CD4-positive, alpha-beta memory T cell (primary cell): ENCODE data around the gene HTR2B. TPM values are rescaled to one million over a fixed set of nuclear protein-coding genes. Genes with fewer than 3 reads are reported as not detected.

Source experiments
- CTCF ChIA-PET: fragments of 350-600 bp; sonication (Branson Sonifier 250); formaldehyde crosslinking; loops from one replicate; lab custom pipeline; 2021; ENCODE audit warnings: inconsistent platforms; ENCODE audit not compliant: partially characterized antibody; lab: Charles Lee
- POLR2A ChIA-PET: fragments of 350-600 bp; sonication (Branson Sonifier 250); formaldehyde crosslinking; loops from one replicate; lab custom pipeline; 2021; ENCODE audit not compliant: partially characterized antibody; lab: Charles Lee
- DNase-seq, 5 donors: peaks; one replicate each; pipeline versions ENCODE4 v3.0.0 to v3.0.0-alpha.2; 2020 to 2022; ENCODE audit warnings: mixed read lengths in 1 of 5
- H3K27ac ChIP-seq: one replicate; pipeline ENCODE4 v1.7.0; 2013; ENCODE audit warnings: low read depth, low read length
- H3K27me3 ChIP-seq: 2 replicates; pipeline ENCODE4 v1.7.0; 2013; ENCODE audit warnings: mild to moderate bottlenecking, low read length, moderate library complexity; ENCODE audit not compliant: insufficient read depth
- H3K36me3 ChIP-seq: 2 replicates; pipeline ENCODE4 v1.7.0; 2013; ENCODE audit warnings: mild to moderate bottlenecking, low read length, moderate library complexity; ENCODE audit not compliant: insufficient read depth
- H3K4me1 ChIP-seq: 2 replicates; pipeline ENCODE4 v1.7.0; 2013; ENCODE audit warnings: mild to moderate bottlenecking, low read length, moderate library complexity; ENCODE audit not compliant: insufficient read depth
- H3K4me3 ChIP-seq, 2 donors: one replicate each; pipeline ENCODE4 v1.7.0; 2013; ENCODE audit warnings: low read length in 2 of 2, mild to moderate bottlenecking in 1 of 2
- H3K9me3 ChIP-seq, 2 donors: one replicate each; pipeline ENCODE4 v1.7.0; 2013; ENCODE audit warnings: low read length in 2 of 2, control low read depth in 1 of 2; ENCODE audit not compliant: control insufficient read depth in 1 of 2
- H3K27ac Mint-ChIP-seq, 7 donors: one replicate each; pipeline ENCODE4 v1.8.0; 2020 to 2021; ENCODE audit warnings: mixed read lengths in 7 of 7, mild to moderate bottlenecking in 6 of 7, inconsistent platforms in 3 of 7, moderate library complexity in 3 of 7
- H3K27me3 Mint-ChIP-seq, 2 donors: one replicate each; pipeline ENCODE4 v1.8.0; 2020 to 2021; ENCODE audit warnings: mixed read lengths in 2 of 2
- H3K36me3 Mint-ChIP-seq, 2 donors: one replicate each; pipeline ENCODE4 v1.8.0; 2020 to 2021; ENCODE audit warnings: mixed read lengths in 2 of 2, inconsistent platforms in 1 of 2, mild to moderate bottlenecking in 1 of 2
- H3K4me1 Mint-ChIP-seq, 4 donors: one replicate each; pipeline ENCODE4 v1.8.0; 2020 to 2021; ENCODE audit warnings: mixed read lengths in 4 of 4, mild to moderate bottlenecking in 1 of 4
- H3K4me3 Mint-ChIP-seq, 8 donors: one replicate each; pipeline ENCODE4 v1.8.0; 2020 to 2021; ENCODE audit warnings: mixed read lengths in 8 of 8, mild to moderate bottlenecking in 7 of 8, moderate library complexity in 6 of 8, inconsistent platforms in 3 of 8
- H3K9me3 Mint-ChIP-seq, 8 donors: one replicate each; pipeline ENCODE4 v1.8.0; 2020 to 2021; ENCODE audit warnings: mixed read lengths in 8 of 8, mild to moderate bottlenecking in 5 of 8, inconsistent platforms in 3 of 8, moderate library complexity in 1 of 8
- intact Hi-C: fragments of 100-400 bp; cut with micrococcal nuclease; formaldehyde crosslinking; loops from one replicate; pipeline ENCODE4 v1.15.1; 2023
- polyA plus RNA-seq, 2 donors: library from polyadenylated mRNA; unstranded; fragments of 300-500 nt; fragmentation: Illumina TruSeq; gene quantifications; one replicate each; pipeline ENCODE4 v1.2.3, GENCODE V29; 2021
- total RNA-seq, 2 experiments: library from RNA; stranded (reverse); gene quantifications; one replicate each; pipeline ENCODE4 v1.2.3, GENCODE V29; 2021

Gene HTR2B
- total and polyA plus RNA-seq, 4 experiments from 2014 or later = 0.10 to 0.21 TPM; not detected in 2

DNA sequence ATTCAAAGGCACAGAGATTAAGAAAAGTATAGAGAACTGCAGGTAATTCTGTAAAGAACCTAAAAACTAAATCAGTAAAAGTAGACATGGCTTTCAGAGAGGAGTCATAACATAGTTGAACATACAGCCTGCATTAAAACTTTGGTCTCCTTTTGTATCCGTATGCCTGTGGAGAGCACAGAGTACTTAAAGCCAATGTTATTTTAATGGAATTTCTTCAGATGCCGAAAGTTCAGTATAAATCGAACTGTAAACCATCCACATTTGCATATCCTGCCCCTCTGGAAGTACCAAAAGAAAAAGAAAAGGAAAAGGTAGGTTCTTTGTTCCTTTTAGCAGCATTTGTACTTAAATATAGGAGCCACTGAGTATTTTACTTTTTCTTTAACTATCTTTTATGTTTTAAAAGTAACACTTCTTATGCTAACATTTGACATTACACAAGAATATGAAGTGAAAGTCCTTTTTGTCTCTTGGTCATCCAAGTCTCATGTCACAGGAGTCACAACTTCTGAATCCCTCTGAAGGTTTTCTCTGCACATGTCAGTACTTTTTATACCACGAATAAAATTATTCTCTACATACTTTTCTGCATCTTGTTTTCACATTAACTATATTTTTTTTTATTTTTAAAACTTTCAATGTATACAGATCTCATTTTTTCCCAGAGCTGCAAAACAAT lies 38.7 kb upstream of the HTR2B start:
- Mint-ChIP-seq H3K9me3 (no peaks in the 10 kb centered on the region), H3K4me3 (no peak overlapping the region), H3K27me3 (no peaks in the 10 kb centered on the region), H3K36me3 (peaks cover 39 to 71% of the 10 kb centered on the region in 2 donors), H3K4me1 (peaks cover 5 to 24% (median 13%) of the 10 kb centered on the region in 4 donors), H3K27ac (peak overlapping the region in 1 of 7 donors; percentile 31)
- no peaks in the 10 kb centered on the region for H3K9me3 ChIP-seq
- H3K27ac ChIP-seq = no peak overlapping the region
- POLR2A ChIA-PET = no interaction called here
- peaks cover 31% of the 10 kb centered on the region for H3K36me3 ChIP-seq
- DNase-seq = no peak
- H3K27me3 ChIP-seq = no peaks in the 10 kb centered on the region
- peaks cover 11% of the 10 kb centered on the region for H3K4me1 ChIP-seq
- intact Hi-C loops = no loop called here
- CTCF ChIA-PET = interaction anchor here (0.7 kb wide), 1 partner anchor 26 kb away, joined by 3 read pairs; no protein-coding TSS in a partner anchor
- no peak overlapping the region for H3K4me3 ChIP-seq

- H3K9me3 Mint-ChIP-seq = no peaks in the 10 kb centered on the region
- CTCF ChIA-PET = interaction anchor here (0.7 kb wide), 1 partner anchor 26 kb away, joined by 3 read pairs; no protein-coding TSS in a partner anchor
Observed at GRCh38 chr2:231163011-231163410, 38.2 kb upstream of the HTR2B start.

GRCh38 chr2:231161877-231162329 lies 37.1 kb upstream of the HTR2B start:
- no peaks in the 10 kb centered on the region for H3K9me3 Mint-ChIP-seq
- Histone ChIP-seq H3K4me1 (peaks cover 11% of the 10 kb centered on the region), H3K9me3 (no peaks in the 10 kb centered on the region), H3K4me3 (no peak overlapping the region), H3K27me3 (no peaks in the 10 kb centered on the region), H3K36me3 (peaks cover 25% of the 10 kb centered on the region), H3K27ac (no peak overlapping the region)
- ChIA-PET POLR2A (no interaction called here), CTCF (no interaction called here)
- H3K4me1 Mint-ChIP-seq = peaks cover 5 to 24% (median 13%) of the 10 kb centered on the region in 4 donors
- peak overlapping the region in 5 of 7 donors; percentile 1 to 88 (median 58) for H3K27ac Mint-ChIP-seq
- no peak for DNase-seq
- H3K27me3 Mint-ChIP-seq = no peaks in the 10 kb centered on the region
- peaks cover 33 to 61% of the 10 kb centered on the region in 2 donors for H3K36me3 Mint-ChIP-seq
- intact Hi-C loops = no loop called here
- H3K4me3 Mint-ChIP-seq = no peak overlapping the region

More at GRCh38 chr2:231163011-231163410, 38.2 kb upstream of the HTR2B start:
- Histone ChIP-seq H3K9me3 (no peaks in the 10 kb centered on the region), H3K4me3 (no peak overlapping the region), H3K36me3 (peaks cover 31% of the 10 kb centered on the region), H3K27me3 (no peaks in the 10 kb centered on the region), H3K4me1 (peaks cover 11% of the 10 kb centered on the region), H3K27ac (no peak overlapping the region)
- Mint-ChIP-seq H3K4me3 (no peak overlapping the region), H3K4me1 (peaks cover 5 to 24% (median 13%) of the 10 kb centered on the region in 4 donors), H3K27me3 (no peaks in the 10 kb centered on the region), H3K36me3 (peaks cover 41 to 70% of the 10 kb centered on the region in 2 donors), H3K27ac (peak overlapping the region in 2 of 7 donors; percentile 31 to 59)
- no peak for DNase-seq
- intact Hi-C loops = no loop called here
- POLR2A ChIA-PET = no interaction called here

DNA sequence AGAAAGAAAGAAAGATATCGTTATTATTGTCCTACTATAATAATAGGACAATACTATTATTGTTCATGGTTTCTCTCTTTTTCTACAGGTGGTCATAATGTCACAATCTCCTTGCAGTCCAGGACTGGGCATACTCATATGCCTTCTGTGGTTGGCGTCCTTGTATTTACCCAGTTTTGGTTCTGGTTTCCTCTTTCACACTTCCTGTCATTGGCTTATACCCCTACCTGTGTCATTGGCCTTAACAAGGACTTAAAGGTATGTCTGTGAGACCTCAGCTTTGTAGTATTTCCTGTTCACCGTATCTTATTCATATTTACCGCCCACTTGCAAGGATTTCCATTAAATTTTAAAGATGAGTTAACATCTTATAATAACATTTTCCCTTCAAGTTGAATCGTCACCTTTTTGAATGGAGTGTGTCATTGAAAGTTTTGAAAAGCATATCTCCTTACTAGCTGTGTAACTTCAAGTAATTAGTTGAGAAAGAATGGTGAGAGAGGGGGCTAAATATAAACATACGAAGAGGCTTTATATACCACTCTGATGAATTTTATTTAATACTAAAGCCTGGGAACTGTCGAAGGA lies 36.5 kb upstream of the HTR2B start:
- Histone ChIP-seq H3K4me3 (no peak overlapping the region), H3K4me1 (peaks cover 11% of the 10 kb centered on the region), H3K27me3 (no peaks in the 10 kb centered on the region), H3K36me3 (peaks cover 20% of the 10 kb centered on the region), H3K27ac (no peak overlapping the region), H3K9me3 (no peaks in the 10 kb centered on the region)
- POLR2A ChIA-PET = no interaction called here
- peaks cover 27 to 56% of the 10 kb centered on the region in 2 donors for H3K36me3 Mint-ChIP-seq
- H3K4me1 Mint-ChIP-seq = peaks cover 5 to 24% (median 13%) of the 10 kb centered on the region in 4 donors
- H3K27me3 Mint-ChIP-seq = no peaks in the 10 kb centered on the region
- H3K4me3 Mint-ChIP-seq = peak overlapping the region in 1 of 8 donors; percentile 33
- DNase-seq = peak in 1 of 5 donors; percentile 2
- CTCF ChIA-PET = interaction anchor here (1.7 kb wide), 1 partner anchor 290 kb away, joined by 8 read pairs; no protein-coding TSS in a partner anchor
- intact Hi-C loops = no loop called here
- H3K9me3 Mint-ChIP-seq = no peaks in the 10 kb centered on the region
- H3K27ac Mint-ChIP-seq = peak overlapping the region in 3 of 7 donors; percentile 1 to 88 (median 58)

DNA sequence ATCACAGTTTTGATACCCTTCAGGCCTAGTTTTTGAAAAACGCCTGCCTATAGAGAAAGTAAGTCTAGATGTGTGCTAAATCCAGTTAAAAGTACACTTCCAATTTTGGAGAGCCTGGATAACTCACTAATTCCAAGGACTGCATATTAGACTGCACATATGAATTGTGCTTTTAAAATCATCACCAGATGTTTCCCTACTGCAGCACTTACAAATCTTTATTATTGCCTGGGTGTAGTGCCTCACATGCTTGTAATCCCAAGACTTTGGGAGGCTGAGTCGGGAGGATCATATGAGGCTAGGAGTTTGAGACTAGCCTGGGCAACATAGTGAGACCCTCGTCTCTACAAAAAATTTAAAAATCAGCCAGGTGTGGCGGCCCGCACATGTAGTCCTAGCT lies 35.9 kb upstream of the HTR2B start:
- H3K4me1 ChIP-seq = peaks cover 11% of the 10 kb centered on the region
- H3K36me3 ChIP-seq = peaks cover 17% of the 10 kb centered on the region
- H3K27ac ChIP-seq = no peak overlapping the region
- peaks cover 5 to 24% (median 13%) of the 10 kb centered on the region in 4 donors for H3K4me1 Mint-ChIP-seq
- intact Hi-C loops = no loop called here
- no peak overlapping the region for H3K4me3 Mint-ChIP-seq
- no peaks in the 10 kb centered on the region for H3K27me3 Mint-ChIP-seq
- POLR2A ChIA-PET = interaction anchor here (1.0 kb wide), 1 partner anchor 14 kb away, joined by 3 read pairs; no protein-coding TSS in a partner anchor
- H3K9me3 ChIP-seq = no peaks in the 10 kb centered on the region
- H3K4me3 ChIP-seq = no peak overlapping the region
- DNase-seq = no peak
- H3K36me3 Mint-ChIP-seq = peaks cover 21 to 52% of the 10 kb centered on the region in 2 donors
- H3K27me3 ChIP-seq = no peaks in the 10 kb centered on the region
- no peaks in the 10 kb centered on the region for H3K9me3 Mint-ChIP-seq
- CTCF ChIA-PET = interaction anchor here (1.7 kb wide), 1 partner anchor 291 kb away, joined by 8 read pairs; no protein-coding TSS in a partner anchor
- no peak overlapping the region for H3K27ac Mint-ChIP-seq

DNA sequence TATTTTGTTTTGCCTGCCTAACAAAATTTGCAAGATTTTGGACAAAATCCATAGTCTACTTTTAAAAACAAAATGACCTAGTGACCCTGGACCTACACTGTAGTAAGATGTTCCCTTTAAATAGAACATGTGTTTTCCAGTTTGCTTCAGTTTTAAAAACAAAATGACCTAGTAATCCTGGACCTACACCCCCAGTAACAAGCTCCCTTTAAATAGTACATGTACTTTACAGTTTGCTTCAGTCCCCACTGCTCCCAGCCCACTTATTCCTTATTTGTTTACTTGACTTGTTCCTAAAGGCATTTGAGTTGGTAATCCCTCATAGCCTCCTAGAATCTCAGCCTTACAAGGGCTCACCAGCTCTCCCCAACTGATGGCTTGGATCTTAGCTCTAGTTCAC lies 34.5 kb upstream of the HTR2B start:
- Histone ChIP-seq H3K27ac (no peak overlapping the region), H3K27me3 (no peaks in the 10 kb centered on the region), H3K4me1 (peaks cover 11% of the 10 kb centered on the region), H3K4me3 (no peak overlapping the region), H3K9me3 (no peaks in the 10 kb centered on the region), H3K36me3 (peaks cover 6% of the 10 kb centered on the region)
- intact Hi-C loops = no loop called here
- H3K4me3 Mint-ChIP-seq = no peak overlapping the region
- H3K27ac Mint-ChIP-seq = peak overlapping the region in 2 of 7 donors; percentile 24 to 54
- CTCF ChIA-PET = interaction anchor here (1.7 kb wide), 1 partner anchor 293 kb away, joined by 8 read pairs; no protein-coding TSS in a partner anchor
- peaks cover 5 to 24% (median 13%) of the 10 kb centered on the region in 4 donors for H3K4me1 Mint-ChIP-seq
- POLR2A ChIA-PET = no interaction called here
- H3K9me3 Mint-ChIP-seq = no peaks in the 10 kb centered on the region
- H3K36me3 Mint-ChIP-seq = peaks cover 20 to 47% of the 10 kb centered on the region in 2 donors
- no peaks in the 10 kb centered on the region for H3K27me3 Mint-ChIP-seq
- no peak for DNase-seq
